Endothelial cell of umbilical vein (primary cell): ENCODE data around the gene OR5D18. TPM values are rescaled to one million over a fixed set of nuclear protein-coding genes. Genes with fewer than 3 reads are reported as not detected.

Experiments used
- BruUV-seq: library from RNA; stranded (reverse); fragments of 400-500 nt; replicated peaks from 2 replicates; lab custom pipeline; 2021; lab: Mats Ljungman, UMichigan
- CTCF ChIA-PET: fragments of 300-600, 350-600 bp; sonication (Branson Sonifier 250); formaldehyde crosslinking; loops from one replicate; lab custom pipeline; 2021; ENCODE audit warnings: antibody characterized with exemption, inconsistent platforms; lab: Charles Lee
- POLR2A ChIA-PET: fragments of 300-600, 350-600 bp; sonication (Branson Sonifier 250); formaldehyde crosslinking; loops from one replicate; lab custom pipeline; 2021; ENCODE audit warnings: antibody characterized with exemption, inconsistent platforms; lab: Charles Lee
- DNase-seq: peaks from one replicate; pipeline ENCODE4 v3.0.0-alpha.2; 2011; ENCODE audit warnings: low read depth, low spot score
- FAIRE-seq: peaks from 2 replicates; lab custom pipeline; 2011; peaks lifted over from hg19 to GRCh38; lab: Jason Lieb, UNC
- H2AFZ ChIP-seq: 2 replicates; pipeline ENCODE4 v1.6.0; 2012; ENCODE audit warnings: low read depth, low read length, control low read depth, inconsistent platforms
- H3K27ac ChIP-seq: 2 replicates; pipeline ENCODE4 v1.5.1; 2011; ENCODE audit warnings: low read depth, mild to moderate bottlenecking, control low read depth, low read length, moderate library complexity; ENCODE audit not compliant: insufficient read depth
- H3K27me3 ChIP-seq, 2 experiments: 2 replicates each; pipeline versions ENCODE4 v1.6.0 to v1.6.1; 2011; ENCODE audit warnings: low read length in 2 of 2, mixed read lengths in 1 of 2; ENCODE audit not compliant: control insufficient read depth in 2 of 2, insufficient read depth in 2 of 2
- H3K36me3 ChIP-seq, 2 experiments: 2 replicates in 1 of 2; 3 replicates in 1 of 2; pipeline ENCODE4 v1.5.1; 2011; ENCODE audit warnings: low read length in 2 of 2, mild to moderate bottlenecking in 1 of 2, moderate library complexity in 1 of 2; ENCODE audit not compliant: control insufficient read depth in 2 of 2, insufficient read depth in 2 of 2; ENCODE audit errors: extremely low read depth in 1 of 2
- H3K4me1 ChIP-seq: 3 replicates; pipeline ENCODE4 v1.5.1; 2011; ENCODE audit warnings: mild to moderate bottlenecking, low read length; ENCODE audit not compliant: control insufficient read depth, insufficient read depth; ENCODE audit errors: extremely low read depth
- H3K4me2 ChIP-seq: 2 replicates; pipeline ENCODE4 v1.6.1; 2011; ENCODE audit warnings: low read length, control low read depth, mixed read lengths; ENCODE audit not compliant: insufficient read depth
- H3K4me3 ChIP-seq, 3 experiments: fragments of 200-600 bp in 1 of 3; sonication (generic), shearing (Covaris generic) in 1 of 3; replicated peaks in 1 of 3; 2 replicates each; pipeline ENCODE4 v1.5.1; 2011 to 2016; ENCODE audit warnings: control low read depth in 3 of 3, low read length in 3 of 3, mild to moderate bottlenecking in 2 of 3, inconsistent platforms in 1 of 3, low read depth in 1 of 3, moderate library complexity in 1 of 3; ENCODE audit not compliant: insufficient read depth in 1 of 3
- H3K79me2 ChIP-seq: 2 replicates; pipeline ENCODE4 v1.6.0; 2012; ENCODE audit warnings: low read length, inconsistent platforms; ENCODE audit not compliant: control insufficient read depth, insufficient read depth
- H3K9ac ChIP-seq: replicated peaks from 2 replicates; pipeline ENCODE3; 2011; ENCODE audit warnings: low read length, control low read depth; ENCODE audit not compliant: insufficient read depth; ENCODE audit errors: extremely low read depth
- H3K9me1 ChIP-seq: replicated peaks from 3 replicates; pipeline ENCODE4 v1.6.0; 2011; ENCODE audit warnings: mild to moderate bottlenecking, low read length; ENCODE audit not compliant: control insufficient read depth, insufficient read depth; ENCODE audit errors: extremely low read depth
- H3K9me3 ChIP-seq: replicated peaks from 2 replicates; pipeline ENCODE4 v1.5.1; 2012; ENCODE audit warnings: low read length, inconsistent platforms; ENCODE audit not compliant: control insufficient read depth, insufficient read depth
- H4K20me1 ChIP-seq: replicated peaks from 2 replicates; pipeline ENCODE3; 2011; ENCODE audit warnings: mild to moderate bottlenecking, low read length; ENCODE audit not compliant: control insufficient read depth, insufficient read depth; ENCODE audit errors: extremely low read depth
- EZH2 ChIP-seq: IDR thresholded peaks from 2 replicates; pipeline ENCODE4 v1.6.1; 2012; ENCODE audit warnings: borderline replicate concordance, low read depth, mild to moderate bottlenecking, moderate library complexity, low read length, inconsistent platforms; ENCODE audit not compliant: severe bottlenecking
- FOS ChIP-seq: IDR thresholded peaks from 2 replicates; pipeline ENCODE4 v1.6.1; 2011; ENCODE audit warnings: mild to moderate bottlenecking, low read length, moderate library complexity, borderline replicate concordance; ENCODE audit not compliant: insufficient read depth
- GATA2 ChIP-seq: IDR thresholded peaks from 2 replicates; pipeline ENCODE4 v1.7.0; 2011; ENCODE audit warnings: low read depth, mild to moderate bottlenecking, moderate library complexity, mixed read lengths, low read length; ENCODE audit not compliant: insufficient read length, insufficient read depth
- JUN ChIP-seq: IDR thresholded peaks from 2 replicates; pipeline ENCODE4 v1.6.1; 2011; ENCODE audit warnings: borderline replicate concordance, low read depth; ENCODE audit not compliant: insufficient read length, insufficient read depth
- MYC ChIP-seq: IDR thresholded peaks from one replicate; pipeline ENCODE4 v1.6.1; 2011; ENCODE audit warnings: mild to moderate bottlenecking, low read depth, low read length
- POLR2A ChIP-seq: IDR thresholded peaks from 2 replicates; pipeline ENCODE4 v1.6.1; 2012; ENCODE audit warnings: low read depth, mild to moderate bottlenecking, control low read depth, low read length
- POLR2AphosphoS5 ChIP-seq: IDR thresholded peaks from 2 replicates; pipeline ENCODE4 v1.6.1; 2012; ENCODE audit warnings: low read depth, mild to moderate bottlenecking, control low read depth, low read length, moderate library complexity; ENCODE audit not compliant: insufficient read depth
- dilution Hi-C: fragments of 300-500 bp; cut with MboI; formaldehyde crosslinking; loops from one replicate; pipeline ENCODE4 v1.15.0; 2019; ENCODE audit warnings: low sequenced_read_pairs; ENCODE audit not compliant: extremely low pct_ligation_motif_present
- intact Hi-C: fragments of 100-400 bp; cut with micrococcal nuclease; formaldehyde crosslinking; loops from one replicate; pipeline ENCODE4 v1.10.0; 2022
- polyA plus RNA-seq, 4 experiments: library from polyadenylated mRNA; depleted of rRNA in 3 of 4; stranded (reverse) in 3 of 4; unstranded in 1 of 4; fragments of >200 nt; gene quantifications; 2 replicates each; pipeline versions ENCODE4 v1.2.1 to v1.2.3, GENCODE V29; 2011 to 2012; ENCODE audit warnings: missing spikeins in 1 of 4
- total RNA-seq: library from RNA; stranded (reverse); gene quantifications from 2 replicates; pipeline ENCODE4 v1.2.3, GENCODE V29; 2021
- TF ChIP-seq, protein P1 (sequence below): IDR thresholded peaks from 2 replicates; pipeline ENCODE4 v1.6.1; 2011; ENCODE audit not compliant: insufficient read depth, insufficient read length
- TF ChIP-seq, protein P2 (sequence below), 2 donors: IDR thresholded peaks; 1 replicate in 1 of 2; 2 replicates in 1 of 2; pipeline ENCODE4 v1.5.1; 2011; ENCODE audit warnings: low read length in 2 of 2, mild to moderate bottlenecking in 2 of 2, moderate library complexity in 2 of 2, control low read depth in 1 of 2, inconsistent platforms in 1 of 2, low read depth in 1 of 2; ENCODE audit not compliant: insufficient read depth in 1 of 2; ENCODE audit errors: extremely low read depth in 1 of 2

OR5D18 gene
- total and polyA plus RNA-seq, 2 donors (not counting 3 experiments of a cell fraction or from before 2014, with no cell fraction given): not detected

DNA sequence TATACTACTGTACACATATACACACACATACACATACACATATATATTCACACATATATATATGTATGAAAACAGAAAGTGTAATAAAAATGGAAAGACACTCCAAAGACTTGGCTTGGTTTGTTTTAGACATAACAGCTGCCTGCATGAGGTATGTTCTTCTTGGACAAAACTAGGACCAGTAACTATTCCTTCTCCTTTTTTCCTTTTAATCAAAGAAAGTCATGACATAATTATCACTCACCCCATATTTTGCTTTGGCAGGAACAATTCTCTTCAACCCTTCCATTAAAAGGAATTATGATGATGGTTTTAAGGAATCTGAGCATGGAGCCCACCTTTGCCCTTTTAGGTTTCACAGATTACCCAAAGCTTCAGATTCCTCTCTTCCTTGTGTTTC is 24.2 kb upstream of the OR5D18 start, which contains the start of gene OR5D14:
Gene OR5D14, plus strand, starts transcription at position 301 of the 400 bp plus-strand sequence. Its CDS starts 0 bp downstream, at position 301.
- Histone ChIP-seq H3K36me3 (no peaks in the 10 kb centered on the region), H2AFZ (no peak within 1 kb of the TSS), H3K27me3 (no peaks in the 10 kb centered on the region), H3K9me1 (no peaks in the 10 kb centered on the region), H3K9me3 (no peaks in the 10 kb centered on the region), H3K27ac (no peak within 1 kb of the TSS), H3K4me1 (no peaks in the 10 kb centered on the region), H4K20me1 (no peaks in the 10 kb centered on the region), H3K4me3 (no peak within 1 kb of the TSS), H3K4me2 (no peak within 1 kb of the TSS), H3K79me2 (no peaks in the 10 kb centered on the region), H3K9ac (no peak within 1 kb of the TSS)
- POLR2A ChIA-PET: no interaction called here
- no peak for DNase-seq
- CTCF ChIA-PET: no interaction called here
- dilution Hi-C loops (no loop called here), intact Hi-C loops (no loop called here)
- FAIRE-seq: no peak
- TF ChIP-seq POLR2A (no peak), MYC (no peak), FOS (no peak), EZH2 (no peak), JUN (no peak), POLR2AphosphoS5 (no peak), GATA2 (no peak)
- TF ChIP-seq, protein P1, sequence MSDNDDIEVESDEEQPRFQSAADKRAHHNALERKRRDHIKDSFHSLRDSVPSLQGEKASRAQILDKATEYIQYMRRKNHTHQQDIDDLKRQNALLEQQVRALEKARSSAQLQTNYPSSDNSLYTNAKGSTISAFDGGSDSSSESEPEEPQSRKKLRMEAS: no peak
- TF ChIP-seq, protein P2, sequence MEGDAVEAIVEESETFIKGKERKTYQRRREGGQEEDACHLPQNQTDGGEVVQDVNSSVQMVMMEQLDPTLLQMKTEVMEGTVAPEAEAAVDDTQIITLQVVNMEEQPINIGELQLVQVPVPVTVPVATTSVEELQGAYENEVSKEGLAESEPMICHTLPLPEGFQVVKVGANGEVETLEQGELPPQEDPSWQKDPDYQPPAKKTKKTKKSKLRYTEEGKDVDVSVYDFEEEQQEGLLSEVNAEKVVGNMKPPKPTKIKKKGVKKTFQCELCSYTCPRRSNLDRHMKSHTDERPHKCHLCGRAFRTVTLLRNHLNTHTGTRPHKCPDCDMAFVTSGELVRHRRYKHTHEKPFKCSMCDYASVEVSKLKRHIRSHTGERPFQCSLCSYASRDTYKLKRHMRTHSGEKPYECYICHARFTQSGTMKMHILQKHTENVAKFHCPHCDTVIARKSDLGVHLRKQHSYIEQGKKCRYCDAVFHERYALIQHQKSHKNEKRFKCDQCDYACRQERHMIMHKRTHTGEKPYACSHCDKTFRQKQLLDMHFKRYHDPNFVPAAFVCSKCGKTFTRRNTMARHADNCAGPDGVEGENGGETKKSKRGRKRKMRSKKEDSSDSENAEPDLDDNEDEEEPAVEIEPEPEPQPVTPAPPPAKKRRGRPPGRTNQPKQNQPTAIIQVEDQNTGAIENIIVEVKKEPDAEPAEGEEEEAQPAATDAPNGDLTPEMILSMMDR (IDR thresholded peaks at IDR 0.05; ENCODE audit: extremely low read depth in 1 of 2, insufficient read depth in 1 of 2, low read depth in 1 of 2, low read length in 2 of 2): no peak
- BruUV-seq: no TSS peak
